ENCODE measurements around the gene MT1F. TPM values are rescaled to one million over a fixed set of nuclear protein-coding genes. Genes with fewer than 3 reads are reported as not detected.

MT1F gene
- total RNA-seq, 2 donors from 2014 or later = 3.4 TPM; not detected in 1

- WGBS, 2 experiments (ENCODE audit: insufficient coverage in 1 of 2, insufficient read length in 1 of 2) = 19 to 22% methylated on average over 42 to 46 of the region's 46 CpGs
Measured at GRCh38 chr16:56667581-56668571, 10.1 kb downstream of the MT1F start, which contains the start of gene MT1G. MT1G (minus strand) TSS chr16:56668065; CDS start chr16:56667993, 72 bp downstream.

GRCh38 chr16:56669005-56669839 lies 11.5 kb downstream of the MT1F start, which contains the start of gene MT1H:
MT1H (plus strand) TSS chr16:56669814; CDS start chr16:56669885, 71 bp downstream.
- H3K9me3 ChIP-seq (ENCODE audit: control insufficient read depth, low read length) = no peaks in the 10 kb centered on the region
- Mint-ChIP-seq H3K4me3 (no peak within 1 kb of the TSS), H3K27ac (no peak within 1 kb of the TSS), H3K36me3 (ENCODE audit: low read depth) (no peaks in the 10 kb centered on the region), H3K4me1 (peaks cover 5% of the 10 kb centered on the region), H3K27me3 (ENCODE audit: insufficient read depth) (peaks cover 97% of the 10 kb centered on the region), H3K9me3 (no peaks in the 10 kb centered on the region)
- no peak within 1 kb of the TSS for H3K4me3 ChIP-seq (ENCODE audit: low read length)
- 27 to 29% methylated on average over 26 to 38 of the region's 38 CpGs for WGBS, 2 experiments (ENCODE audit: insufficient coverage in 1 of 2, insufficient read length in 1 of 2)
- H3K4me1 ChIP-seq (ENCODE audit: control insufficient read depth, insufficient read depth, low read length) = no peaks in the 10 kb centered on the region
- no peak within 1 kb of the TSS for H3K27ac ChIP-seq (ENCODE audit: low read depth, low read length)
- no peak within 1 kb of the TSS for H3K9ac ChIP-seq (ENCODE audit: extremely low read depth, low read length, poor library complexity, severe bottlenecking)
- H3K27me3 ChIP-seq (ENCODE audit: control insufficient read depth, insufficient read depth, low read length, poor library complexity, severe bottlenecking) = peaks cover 97% of the 10 kb centered on the region
- H3K36me3 ChIP-seq (ENCODE audit: control insufficient read depth, insufficient read depth, low read length) = no peaks in the 10 kb centered on the region
- peak; percentile 68 for DNase-seq
- no peak for TF ChIP-seq CTCF (conservative IDR thresholded peaks at IDR 0.05)

More at GRCh38 chr16:56667581-56668571, 10.1 kb downstream of the MT1F start, which contains the start of gene MT1G:
- Histone ChIP-seq H3K4me3 (ENCODE audit: low read length) (no peak within 1 kb of the TSS), H3K9me3 (ENCODE audit: control insufficient read depth, low read length) (no peaks in the 10 kb centered on the region), H3K36me3 (ENCODE audit: control insufficient read depth, insufficient read depth, low read length) (no peaks in the 10 kb centered on the region), H3K27me3 (ENCODE audit: control insufficient read depth, insufficient read depth, low read length, poor library complexity, severe bottlenecking) (peaks cover 100% of the 10 kb centered on the region), H3K9ac (ENCODE audit: extremely low read depth, low read length, poor library complexity, severe bottlenecking) (no peak within 1 kb of the TSS), H3K27ac (ENCODE audit: low read depth, low read length) (no peak within 1 kb of the TSS), H3K4me1 (ENCODE audit: control insufficient read depth, insufficient read depth, low read length) (no peaks in the 10 kb centered on the region)
- peaks cover 2% of the 10 kb centered on the region for H3K4me1 Mint-ChIP-seq
- H3K27ac Mint-ChIP-seq = no peak within 1 kb of the TSS
- no peaks in the 10 kb centered on the region for H3K36me3 Mint-ChIP-seq (ENCODE audit: low read depth)
- DNase-seq = peak; percentile 74
- H3K4me3 Mint-ChIP-seq = peak within 1 kb of the TSS; percentile 39
- no peaks in the 10 kb centered on the region for H3K9me3 Mint-ChIP-seq
- TF ChIP-seq CTCF (conservative IDR thresholded peaks at IDR 0.05) = no peak
- peaks cover 98% of the 10 kb centered on the region for H3K27me3 Mint-ChIP-seq (ENCODE audit: insufficient read depth)

All from endodermal cell (in vitro differentiated cells).